Measurements from ENCODE around the gene HEATR5B.

DNA sequence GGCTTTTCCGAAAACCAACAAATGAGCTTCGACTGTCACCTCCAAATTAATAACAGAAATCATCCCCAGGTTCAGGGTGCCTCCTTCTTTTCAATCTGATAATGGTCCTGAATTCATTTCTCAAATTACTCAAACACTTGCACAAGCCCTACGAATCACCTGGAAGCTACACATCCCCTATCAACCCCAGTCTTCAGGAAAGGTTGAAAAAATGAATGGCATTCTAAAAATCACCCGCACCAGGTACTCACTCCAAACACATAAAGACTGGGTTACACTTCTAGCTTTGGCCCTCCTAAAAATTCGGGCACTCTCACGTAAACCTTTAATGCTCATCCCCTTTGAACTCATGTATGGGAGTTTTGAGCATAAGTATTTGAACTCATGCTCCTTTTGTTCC, 48.7 kb upstream of the HEATR5B start:
- TF ChIP-seq CTCF (IDR thresholded peaks at IDR 0.05), result no peak
- no peak for TF ChIP-seq POLR2A (IDR thresholded peaks at IDR 0.05)
